CD1c-positive myeloid dendritic cell (primary cell): ENCODE results near the gene BPIFB6.

Source experiments
- DNase-seq: peaks from one replicate; pipeline ENCODE4 v3.0.0-alpha.2; 2016; ENCODE audit errors: extremely low spot score

BPIFB6 gene

GRCh38 chr20:33086052-33086722 is 54.7 kb downstream of the BPIFB6 start:
- DNase-seq = no peak

GRCh38 chr20:33091147-33091546 is 59.7 kb downstream of the BPIFB6 start:
- DNase-seq = no peak

GRCh38 chr20:33091693-33092092 is 60.2 kb downstream of the BPIFB6 start:
- no peak for DNase-seq

GRCh38 chr20:33092361-33092760 is 60.9 kb downstream of the BPIFB6 start:
- DNase-seq = no peak

- no peak for DNase-seq
Observed at GRCh38 chr20:33093074-33093473, 61.6 kb downstream of the BPIFB6 start.

GRCh38 chr20:33093582-33093981 is 62.1 kb downstream of the BPIFB6 start:
- DNase-seq = no peak
